ENCODE results near the gene KCTD19.

The KCTD19 gene

DNA sequence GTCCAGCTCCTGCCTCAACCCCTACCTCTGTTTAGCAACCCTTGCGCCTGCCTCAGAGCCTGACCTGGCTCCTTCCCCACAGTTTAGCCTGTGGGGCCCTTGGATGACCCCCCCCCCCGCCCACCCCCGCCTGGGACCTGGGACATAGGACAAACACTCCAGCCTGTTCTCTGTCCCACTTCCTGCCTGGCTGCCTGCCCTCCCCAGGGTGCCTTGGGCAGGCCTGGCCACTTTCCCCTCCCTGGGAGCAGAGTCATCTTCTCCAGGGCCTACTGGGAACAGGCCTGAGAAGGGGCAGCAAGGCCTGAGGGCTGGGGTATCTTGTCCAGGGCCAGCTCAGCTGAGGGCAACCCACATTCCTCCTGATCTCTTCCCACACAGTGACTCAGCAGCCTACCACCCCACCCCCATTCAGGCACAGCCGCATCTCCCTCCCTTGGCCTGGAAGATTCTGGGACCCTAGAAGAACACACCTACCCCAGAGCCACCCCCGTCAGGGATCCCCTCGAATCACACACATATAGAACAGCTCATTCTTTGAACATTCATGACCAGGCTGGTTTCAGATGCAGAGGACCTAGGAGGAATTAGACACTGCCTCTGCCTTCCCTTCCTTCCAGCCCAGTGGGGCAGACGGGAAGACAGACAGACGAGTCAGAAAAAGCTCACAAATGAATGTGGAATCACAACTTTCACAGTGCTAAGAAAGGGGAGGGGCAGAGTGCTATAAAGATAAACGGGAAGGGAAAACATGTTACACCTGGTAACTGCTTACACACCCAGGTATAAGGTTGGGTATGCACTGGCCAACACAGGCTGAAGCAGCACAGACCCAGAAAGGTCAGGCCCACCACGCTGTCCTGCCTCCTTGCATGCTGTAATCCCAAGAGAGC lies 85.3 kb downstream of the KCTD19 start:
- peak; percentile 29 for DNase-seq

- no peak for DNase-seq
Observed at GRCh38 chr16:67240506-67240905, 86.0 kb downstream of the KCTD19 start.

Measured in midbrain (tissue), 1 donor.